GM12878 (cell line): ENCODE measurements around the gene SLC25A42. TPM values are rescaled to one million over a fixed set of nuclear protein-coding genes. Genes with fewer than 3 reads are reported as not detected.

Experiments used
- ATF3 ChIP-seq: IDR thresholded peaks from 2 replicates; pipeline ENCODE4 v1.6.1; 2011; ENCODE audit warnings: low read depth, mild to moderate bottlenecking, low read length, moderate library complexity, borderline replicate concordance; ENCODE audit errors: extremely low read depth
- CREB1 ChIP-seq: IDR thresholded peaks from 2 replicates; pipeline ENCODE4 v1.6.1; 2012; ENCODE audit warnings: low read depth, mild to moderate bottlenecking, inconsistent platforms
- E4F1 ChIP-seq: fragments of 450-650 bp; IDR thresholded peaks from 2 replicates; pipeline ENCODE4 v1.6.1; 2018; ENCODE audit warnings: borderline replicate concordance, mild to moderate bottlenecking; ENCODE audit not compliant: partially characterized antibody
- EED ChIP-seq: sonication (generic); IDR thresholded peaks from 2 replicates; pipeline ENCODE4 v1.6.1; 2016; ENCODE audit warnings: antibody characterized with exemption, low read depth
- FOS ChIP-seq: IDR thresholded peaks from 3 replicates; pipeline ENCODE4 v1.6.1; 2011; ENCODE audit warnings: borderline replicate concordance; ENCODE audit not compliant: insufficient read length; ENCODE audit errors: extremely low read depth
- HDGF ChIP-seq: fragments of 450-650 bp; IDR thresholded peaks from 2 replicates; pipeline ENCODE4 v1.6.1; 2016; ENCODE audit warnings: antibody characterized with exemption
- LARP7 ChIP-seq: fragments of 450-650 bp; IDR thresholded peaks from 2 replicates; pipeline ENCODE4 v1.6.1; 2017; ENCODE audit warnings: mild to moderate bottlenecking
- MAX ChIP-seq: IDR thresholded peaks from 2 replicates; pipeline ENCODE4 v1.6.1; 2012; ENCODE audit warnings: low read depth, low read length, improper control_type of control experiment
- NR2C2 ChIP-seq: IDR thresholded peaks from 2 replicates; pipeline ENCODE4 v1.6.1; 2011; ENCODE audit warnings: borderline replicate concordance, low read depth; ENCODE audit not compliant: control insufficient read depth, insufficient read length
- PKNOX1 ChIP-seq: fragments of 450-650 bp; IDR thresholded peaks from 2 replicates; pipeline ENCODE4 v1.6.1; 2016; ENCODE audit warnings: mild to moderate bottlenecking
- PML ChIP-seq: IDR thresholded peaks from 2 replicates; pipeline ENCODE4 v1.6.1; 2012; ENCODE audit warnings: low read length, inconsistent platforms
- POU2F2 ChIP-seq: IDR thresholded peaks from 3 replicates; pipeline ENCODE4 v1.6.1; 2011; ENCODE audit warnings: low read depth, mild to moderate bottlenecking, low read length, borderline replicate concordance
- SP1 ChIP-seq: IDR thresholded peaks from one replicate; pipeline ENCODE4 v1.6.1; 2011; ENCODE audit warnings: low read depth, low read length
- STAT1 ChIP-seq: fragments of 450-650 bp; conservative IDR thresholded peaks from 2 replicates; pipeline ENCODE4 v1.6.1; 2014; ENCODE audit warnings: antibody characterized with exemption, mild to moderate bottlenecking
- TCF3 ChIP-seq: IDR thresholded peaks from 2 replicates; pipeline ENCODE4 v1.6.1; 2012; ENCODE audit warnings: low read depth, mild to moderate bottlenecking, low read length, borderline replicate concordance; ENCODE audit not compliant: insufficient read depth
- USF1 ChIP-seq: IDR thresholded peaks from 2 replicates; pipeline ENCODE4 v1.6.1; 2011; ENCODE audit warnings: borderline replicate concordance, low read depth, mild to moderate bottlenecking, moderate library complexity, mixed read lengths, low read length; ENCODE audit not compliant: insufficient read depth; ENCODE audit errors: extremely low read length
- polyA plus RNA-seq, 11 experiments: library from polyadenylated mRNA; depleted of rRNA in 4 of 11; unstranded in 6 of 11; stranded (reverse) in 5 of 11; fragments of >200 nt; fragmentation: Nextera tagmentation in 4 of 11; fragmentation: Illumina TruSeq in 1 of 11; extraction: Ambion mirVana in 4 of 11; extraction: Trizol in 1 of 11; gene quantifications; 1 replicate in 1 of 11; 2 replicates in 10 of 11; pipeline versions ENCODE4 v1.2.1 to v1.2.3, GENCODE V29; 2011 to 2016; ENCODE audit warnings: inconsistent platforms in 2 of 11, missing spikeins in 2 of 11, low read depth in 1 of 11
- total RNA-seq, 4 experiments: library from RNA; depleted of rRNA in 3 of 4; stranded (reverse); fragments of >200 nt in 3 of 4; fragmentation: Illumina TruSeq in 1 of 4; extraction: Trizol in 1 of 4; gene quantifications; 2 replicates each; pipeline versions ENCODE4 v1.2.1 to v1.2.3, GENCODE V29; 2013 to 2021

SLC25A42 gene
- total and polyA plus RNA-seq, 10 of the 15 experiments (the other 5 are each of a cell fraction or from before 2014, with no cell fraction given) = 0.24 to 19.2 (median 9.6) TPM

- TF ChIP-seq SP1 (peak; percentile 97), HDGF (peak; percentile 95), ATF3 (no peak), CREB1 (peak; percentile 75; the same call in 1 of the 2 replicates), FOS (peak; percentile 98), NR2C2 (no peak), PML (no peak), E4F1 (peak; percentile 72), EED (no peak), USF1 (no peak), POU2F2 (0 out of 3 replicates have a peak, but pooled peaks have one; percentile 7), LARP7 (peak; percentile 77; the same call in 1 of the 2 replicates), PKNOX1 (peak; percentile 100), TCF3 (no peak), STAT1 (no peak), MAX (peak; percentile 74)
- TF ChIP-seq, all 136 proteins: peak for 47
Observed at GRCh38 chr19:19063183-19064097, at the start of gene SLC25A42 (continued).
